HG02678 (cell line): Measurements from ENCODE around the gene DLGAP1.
A peak's percentile ranks its signal among the peaks of the same experiment; 100 is the strongest.
"Not testable (repeated sequence)": the region's sequence is repeated elsewhere in the genome, so short reads cannot be mapped to it uniquely, and the experiment has no call there.

Experiments used
- ATAC-seq: cut with Tn5 transposase; IDR thresholded peaks from one replicate; pipeline ENCODE4 v1.9.1; 2021; ENCODE audit warnings: mild to moderate bottlenecking, moderate library complexity; ENCODE audit not compliant: unreplicated experiment

The DLGAP1 gene

DNA sequence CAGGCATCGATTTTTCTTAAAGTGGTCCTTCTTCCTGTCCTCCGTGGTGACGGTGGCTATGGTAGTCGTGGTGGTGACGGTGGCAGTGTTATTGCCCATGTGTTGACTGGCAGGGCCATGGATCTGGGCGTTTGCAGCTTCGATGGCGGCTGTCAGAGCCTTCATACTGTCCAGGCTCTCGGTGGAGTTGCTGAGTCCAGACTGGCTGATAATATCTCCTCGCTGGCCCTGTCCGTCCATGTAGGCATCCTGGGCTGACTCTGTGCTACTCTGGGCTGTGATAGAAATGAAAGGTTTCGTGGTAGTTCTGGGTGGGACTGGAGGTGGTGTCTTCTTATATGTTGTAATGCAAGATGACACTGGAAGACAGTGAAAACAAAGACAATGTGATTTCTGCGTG lies 873.2 kb downstream of the DLGAP1 start:
- ATAC-seq, result no peak

DNA sequence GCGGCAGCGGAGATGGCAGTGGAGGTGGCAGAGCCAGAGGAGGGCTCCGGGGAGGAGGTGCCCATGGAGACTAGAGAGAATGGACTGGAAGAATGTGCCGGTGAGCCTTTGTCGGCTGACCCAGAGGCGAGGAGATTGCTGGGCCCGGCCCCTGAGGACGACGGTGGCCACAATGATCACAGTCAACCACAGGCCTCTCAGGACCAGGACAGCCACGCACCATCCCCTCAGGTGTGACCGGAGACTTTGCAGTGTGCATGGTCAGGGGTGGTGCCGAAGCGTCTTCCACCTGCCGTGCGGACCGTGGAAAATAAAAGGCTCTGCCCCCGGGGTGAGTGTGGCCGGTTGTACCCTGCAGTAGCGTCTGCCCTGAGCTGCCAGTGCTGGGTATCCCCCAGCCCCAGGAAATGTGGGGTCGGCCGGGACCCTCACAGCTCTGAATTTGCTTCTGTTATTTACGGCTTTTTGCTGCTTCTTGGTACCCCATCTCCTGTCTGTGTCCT lies 874.5 kb downstream of the DLGAP1 start:
- not testable (repeated sequence) for ATAC-seq

DNA sequence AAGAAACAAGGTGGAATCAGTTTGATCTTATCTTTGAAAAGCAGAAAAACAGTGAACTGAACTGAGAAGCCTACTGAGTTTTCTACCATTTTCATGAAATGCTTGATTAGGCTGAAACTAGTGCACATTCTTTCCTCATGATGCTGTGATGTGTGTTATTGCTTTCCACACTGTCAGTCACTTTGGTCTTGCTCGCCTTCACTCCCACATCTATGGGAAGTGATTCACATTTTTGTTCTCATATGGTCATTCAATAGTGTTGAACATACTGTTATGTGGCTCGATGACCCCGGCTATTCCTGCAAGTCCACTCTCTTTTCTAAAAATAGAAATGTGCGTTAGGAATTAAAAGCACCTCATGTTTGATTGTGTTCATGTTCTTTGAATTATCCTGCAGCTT lies 875.4 kb downstream of the DLGAP1 start:
- no peak for ATAC-seq

DNA sequence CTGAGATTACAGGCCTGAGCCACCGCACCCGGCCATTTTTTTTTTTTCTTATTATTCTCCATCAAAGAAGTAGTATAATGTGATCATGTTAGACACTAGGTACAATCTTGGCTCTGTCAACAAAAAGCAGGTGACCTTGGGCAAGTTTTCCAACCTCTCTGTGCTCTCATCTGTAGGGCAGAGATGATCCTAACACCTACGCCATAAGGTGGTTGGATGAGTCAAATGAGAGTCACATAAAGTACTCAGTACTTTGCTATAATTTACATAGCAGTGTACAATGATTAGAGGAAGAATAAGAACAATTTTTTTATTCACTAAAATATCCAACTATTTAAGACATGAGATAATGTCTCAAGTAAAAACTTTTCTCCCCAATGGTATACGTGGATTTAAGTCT lies 876.5 kb downstream of the DLGAP1 start:
- no peak for ATAC-seq

DNA sequence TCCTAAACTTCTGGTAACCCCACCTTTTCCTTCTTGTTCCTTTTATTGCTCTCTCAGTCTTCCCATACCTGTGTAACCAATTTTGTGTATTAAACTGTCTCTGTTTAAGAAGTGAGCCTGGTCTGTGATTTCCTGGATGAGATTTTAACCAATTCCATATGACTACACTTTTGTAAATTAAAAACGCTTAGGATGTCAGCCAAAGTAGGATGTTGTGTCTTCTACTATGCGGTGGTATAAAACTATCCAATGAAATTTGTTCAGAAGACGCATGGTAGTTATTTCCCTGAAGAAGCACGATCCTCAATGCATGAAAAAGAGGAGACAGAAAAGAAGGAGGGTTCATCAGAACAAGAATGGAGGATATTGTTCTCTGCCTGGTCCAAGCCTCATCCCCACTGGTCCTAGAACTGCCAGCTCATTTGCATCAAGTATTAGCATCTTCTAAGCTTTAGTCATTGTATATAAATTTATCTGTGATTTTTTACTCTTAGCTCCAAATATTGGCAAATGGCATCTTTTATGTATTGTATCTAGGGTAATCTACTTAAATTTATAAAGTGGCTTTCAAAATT lies 877.7 kb downstream of the DLGAP1 start:
- ATAC-seq, result no peak

DNA sequence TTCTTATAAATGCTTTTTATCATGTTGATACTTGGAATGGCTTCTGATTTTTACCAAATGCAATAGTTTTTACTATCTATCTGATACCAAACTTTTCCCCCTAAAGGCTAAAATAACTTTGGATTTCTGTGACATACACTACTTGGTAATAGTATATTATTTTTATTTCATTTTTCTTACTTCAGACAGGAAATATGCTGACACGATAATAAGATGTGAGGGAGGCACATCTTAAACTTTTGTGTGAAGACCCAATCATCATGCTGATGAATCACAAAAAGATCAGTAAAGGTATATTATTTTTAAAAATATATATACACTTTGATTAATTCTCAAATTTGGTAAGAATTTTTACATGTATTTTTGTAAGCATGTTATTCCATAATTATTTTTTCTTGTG lies 882.3 kb downstream of the DLGAP1 start:
- no peak for ATAC-seq

DNA sequence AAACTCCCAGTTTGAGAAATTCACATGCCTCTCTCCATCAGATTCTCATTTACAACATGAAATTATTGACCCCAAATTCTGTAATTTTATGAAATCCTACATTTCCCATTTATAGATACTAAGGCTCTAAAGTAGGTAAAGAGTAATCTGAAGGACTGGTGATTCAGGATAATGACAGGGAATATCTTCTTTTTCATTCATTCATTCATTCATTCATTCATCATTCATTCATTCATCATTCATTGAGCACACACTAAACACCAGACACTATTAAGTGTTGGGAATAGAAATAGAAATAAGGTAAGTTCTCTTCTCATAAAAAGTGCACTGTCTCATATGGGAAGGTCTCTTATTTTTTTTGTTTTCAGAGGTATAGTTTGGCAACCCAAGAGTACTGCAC lies 888.3 kb downstream of the DLGAP1 start:
- no peak for ATAC-seq

DNA sequence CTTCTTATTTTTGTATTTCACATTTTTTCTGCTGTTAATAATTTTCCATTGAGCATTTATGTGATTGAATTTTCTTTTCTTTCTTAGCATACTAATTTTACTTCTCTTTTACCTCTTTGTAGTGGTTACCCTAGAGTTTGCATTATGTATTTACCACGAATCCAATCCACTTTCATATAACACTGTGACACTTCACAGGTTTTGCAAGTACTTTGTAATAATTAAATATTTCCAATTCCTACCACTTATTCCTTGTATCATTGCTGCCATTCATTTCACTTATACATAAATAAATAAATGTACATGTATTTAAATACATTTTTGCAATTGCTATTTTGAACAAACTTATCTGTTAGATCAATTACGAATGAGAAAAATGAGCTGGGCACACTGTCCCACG lies 894.4 kb downstream of the DLGAP1 start:
- ATAC-seq, result no peak

DNA sequence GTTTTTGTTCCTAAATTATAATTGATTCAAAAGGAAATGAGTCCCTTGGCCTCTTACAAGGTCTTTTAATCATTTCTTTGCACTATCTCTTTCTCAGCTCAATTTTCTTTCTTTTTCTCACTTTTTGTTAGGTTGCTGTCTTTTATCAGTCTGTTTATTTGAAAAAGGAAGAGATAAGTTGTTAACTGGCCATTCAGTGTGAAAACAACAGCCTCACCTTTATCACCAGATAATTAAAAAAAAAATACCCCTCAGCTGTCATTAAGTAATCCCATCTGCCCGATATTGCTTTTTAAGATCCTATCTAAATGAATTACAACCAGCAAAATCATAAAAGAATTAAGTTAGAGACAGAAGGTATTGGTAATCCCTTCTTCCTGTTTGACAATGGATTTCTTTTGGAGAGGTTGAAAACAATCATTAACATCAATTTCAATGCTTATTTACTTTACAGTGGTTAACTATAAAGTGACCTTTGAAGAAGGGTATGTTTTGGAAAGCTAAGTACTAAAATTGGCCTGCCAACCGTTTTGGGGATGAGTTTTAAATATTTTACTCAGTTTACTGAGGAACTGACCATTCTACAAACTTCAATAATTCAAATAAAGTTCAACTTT lies 900.2 kb downstream of the DLGAP1 start:
- no peak for ATAC-seq

DNA sequence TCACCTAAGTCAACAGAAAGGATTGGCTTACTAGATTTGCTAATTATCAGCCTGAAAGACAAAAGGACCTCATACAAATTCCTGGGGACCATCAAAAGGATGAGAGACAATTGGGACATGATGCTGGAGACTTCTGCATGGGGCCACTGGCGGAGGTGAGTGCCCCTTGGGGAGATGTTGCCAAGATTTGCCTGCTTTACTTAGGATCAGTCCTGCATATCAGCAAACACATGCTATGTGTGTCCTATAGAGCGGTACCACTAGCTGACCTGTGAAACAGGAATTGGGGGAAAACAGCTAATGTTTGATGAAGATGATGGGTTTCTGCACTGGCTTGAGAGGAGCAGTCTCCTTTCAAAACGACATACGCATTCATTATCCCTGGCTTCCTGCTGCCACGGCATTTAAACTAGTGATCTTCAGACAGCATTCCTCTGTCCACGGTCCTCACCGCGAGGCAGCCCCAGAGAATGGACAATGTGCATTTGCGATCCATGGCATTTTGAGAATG lies 901.0 kb downstream of the DLGAP1 start:
- no peak for ATAC-seq

DNA sequence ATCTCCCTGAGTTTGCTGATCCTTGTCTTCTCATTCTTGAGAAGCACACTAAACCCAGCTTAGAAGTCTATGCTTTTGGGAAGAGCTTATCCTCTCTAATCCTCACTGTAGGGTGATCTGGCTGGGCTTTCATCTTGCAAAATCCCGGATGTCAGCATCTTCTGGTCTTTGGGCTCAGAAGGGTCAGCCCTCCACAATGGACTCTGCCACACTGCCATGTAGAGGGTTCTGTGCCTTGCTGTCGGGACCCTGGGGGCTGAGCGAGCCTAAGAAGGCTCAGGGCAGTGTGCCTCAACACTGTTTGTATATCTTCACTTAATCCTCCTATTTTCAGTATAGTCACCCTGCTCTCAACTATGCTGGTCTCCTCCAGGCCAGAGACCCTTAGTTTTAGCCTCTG lies 902.8 kb downstream of the DLGAP1 start:
- ATAC-seq, result no peak

DNA sequence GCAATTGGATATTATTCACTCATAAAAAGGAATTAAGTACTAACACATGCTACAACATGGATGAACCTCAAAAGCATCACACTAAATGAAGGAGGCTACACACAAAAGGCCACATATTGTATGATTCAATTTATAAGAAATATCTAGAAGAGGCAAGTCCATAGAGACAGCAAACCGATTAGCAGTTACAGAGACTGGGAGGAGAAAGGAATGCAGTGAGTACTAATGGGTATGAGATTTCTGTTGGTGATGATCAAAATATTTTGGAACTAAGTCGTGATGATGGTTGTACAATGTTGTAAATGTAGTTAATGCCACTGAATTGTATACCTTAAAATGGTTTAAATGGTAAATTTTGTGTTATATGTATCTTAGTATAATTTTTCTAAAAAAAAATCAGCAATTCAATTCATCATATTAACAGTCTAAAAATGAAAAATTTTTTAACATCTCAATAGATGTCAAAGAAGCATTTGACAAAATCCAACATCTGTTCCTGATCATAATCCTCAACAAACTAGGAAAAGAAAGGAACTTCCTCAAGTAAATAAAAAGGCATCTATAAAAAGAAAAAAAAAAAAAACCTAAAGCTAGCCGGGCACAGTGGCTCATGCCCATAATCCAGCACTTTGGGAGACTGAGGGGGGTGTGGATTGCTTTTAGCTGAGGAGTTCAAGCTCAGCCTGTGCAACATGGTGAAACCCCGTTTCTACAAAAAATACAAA lies 907.1 kb downstream of the DLGAP1 start:
- no peak for ATAC-seq

DNA sequence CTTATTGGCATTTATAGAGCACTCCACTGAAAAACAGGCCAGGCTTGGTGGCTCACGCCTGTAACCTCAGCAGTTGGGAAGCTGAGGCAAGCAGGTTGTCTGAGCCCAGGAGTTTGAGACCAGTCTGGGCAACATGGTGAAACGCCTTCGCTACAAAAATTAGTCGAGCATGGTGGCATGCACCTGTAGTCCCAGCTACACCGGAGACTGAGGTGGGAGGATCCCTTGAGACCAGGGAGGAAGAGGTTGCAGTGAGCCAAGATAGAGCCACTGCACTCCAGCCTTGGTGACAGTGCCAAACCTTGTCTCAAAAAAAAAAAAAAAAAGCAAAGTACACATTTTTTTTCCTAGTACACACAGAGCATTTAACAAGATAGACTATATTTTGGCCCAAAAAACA lies 909.0 kb downstream of the DLGAP1 start:
- ATAC-seq, result no peak

DNA sequence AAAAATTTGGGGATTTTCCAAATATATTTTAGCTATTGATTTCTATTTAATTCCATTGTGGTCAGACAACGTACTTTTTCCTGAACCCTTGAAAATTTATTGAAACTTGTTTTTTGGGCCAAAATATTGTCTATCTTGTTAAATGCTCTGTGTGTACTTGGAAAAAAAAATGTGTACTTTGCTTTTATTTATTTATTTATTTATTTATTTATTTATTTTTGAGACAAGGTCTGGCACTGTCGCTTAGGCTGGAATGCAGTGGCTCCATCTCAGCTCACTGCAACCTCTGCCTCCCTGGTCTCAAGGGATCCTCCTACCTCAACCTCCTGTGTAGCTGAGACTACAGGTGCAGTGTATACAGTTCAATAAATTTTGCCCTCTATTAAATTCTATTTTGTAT lies 910.6 kb downstream of the DLGAP1 start:
- no peak for ATAC-seq

DNA sequence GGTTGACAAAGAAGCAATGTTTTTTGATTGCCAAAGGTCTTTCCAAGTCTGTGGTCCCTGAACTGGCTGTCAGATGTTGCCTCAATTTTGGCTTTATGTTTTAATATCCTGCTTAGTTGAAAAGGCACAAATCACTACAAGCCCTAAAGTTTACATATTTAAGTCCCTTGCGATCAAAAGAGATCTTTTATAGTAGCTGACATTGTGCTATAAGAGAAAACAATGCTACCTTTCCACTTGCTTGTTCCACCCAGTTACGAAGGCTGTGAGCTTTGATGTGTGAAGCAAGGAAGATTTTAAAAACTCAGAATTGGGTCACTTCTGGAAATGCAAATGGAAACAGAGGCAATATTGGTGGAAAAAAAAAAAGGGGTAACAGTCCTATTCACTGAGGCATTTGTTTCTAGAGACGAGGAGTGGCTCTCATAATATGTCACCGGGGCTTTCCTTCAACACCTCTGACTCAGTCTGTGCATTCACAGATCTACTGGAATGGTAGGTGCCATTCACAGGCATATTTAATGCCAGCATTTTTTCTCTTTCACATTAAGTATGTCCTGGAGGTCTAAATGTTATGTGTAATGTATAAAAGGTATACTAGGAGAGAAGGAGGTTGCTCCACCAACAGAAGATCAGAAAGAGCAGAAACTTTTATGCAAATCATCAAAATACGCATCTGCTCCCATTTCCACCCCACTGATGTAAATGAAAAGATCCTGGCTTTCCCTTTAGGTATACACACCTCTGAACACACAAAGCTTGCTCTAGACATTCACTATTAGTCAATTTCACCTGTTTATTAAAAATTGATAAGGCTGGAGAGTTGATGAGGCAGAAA lies 913.3 kb downstream of the DLGAP1 start:
- peak; percentile 90 for ATAC-seq

DNA sequence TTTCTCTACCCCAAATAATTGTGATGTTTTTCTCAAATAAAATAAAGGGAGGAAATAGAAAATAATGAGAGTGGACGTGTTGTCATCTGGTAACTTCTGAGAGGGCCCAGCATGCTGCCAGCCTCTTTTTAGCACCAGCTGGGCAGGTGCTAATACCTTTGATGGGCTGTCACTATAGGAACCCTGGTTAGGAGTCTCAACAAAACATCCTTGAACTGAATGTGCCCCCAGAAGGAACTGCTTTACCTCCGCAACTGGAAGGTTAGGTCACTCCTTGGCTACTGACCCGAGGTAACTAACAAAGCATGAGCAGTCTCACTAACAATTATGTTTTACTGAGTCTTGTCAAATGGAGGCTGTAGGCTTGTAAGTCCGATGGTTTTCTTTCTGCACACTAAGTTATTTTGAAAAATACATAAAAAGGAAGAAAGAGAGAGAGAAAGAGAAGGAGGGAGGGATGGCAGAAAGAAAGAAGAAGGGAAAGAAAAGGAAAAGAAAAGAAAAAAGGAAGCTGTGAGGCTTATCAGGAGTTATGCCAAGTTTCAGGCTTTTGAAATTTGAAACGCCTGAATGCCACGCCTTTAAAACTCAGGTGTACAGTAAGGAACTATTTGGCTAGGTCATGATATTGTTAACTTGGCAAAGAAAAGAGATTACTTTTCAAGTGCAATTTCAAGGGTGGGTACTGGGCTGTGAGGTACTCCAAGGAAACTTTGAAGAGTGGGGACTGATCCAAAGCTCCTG lies 914.1 kb downstream of the DLGAP1 start:
- ATAC-seq, result no peak

DNA sequence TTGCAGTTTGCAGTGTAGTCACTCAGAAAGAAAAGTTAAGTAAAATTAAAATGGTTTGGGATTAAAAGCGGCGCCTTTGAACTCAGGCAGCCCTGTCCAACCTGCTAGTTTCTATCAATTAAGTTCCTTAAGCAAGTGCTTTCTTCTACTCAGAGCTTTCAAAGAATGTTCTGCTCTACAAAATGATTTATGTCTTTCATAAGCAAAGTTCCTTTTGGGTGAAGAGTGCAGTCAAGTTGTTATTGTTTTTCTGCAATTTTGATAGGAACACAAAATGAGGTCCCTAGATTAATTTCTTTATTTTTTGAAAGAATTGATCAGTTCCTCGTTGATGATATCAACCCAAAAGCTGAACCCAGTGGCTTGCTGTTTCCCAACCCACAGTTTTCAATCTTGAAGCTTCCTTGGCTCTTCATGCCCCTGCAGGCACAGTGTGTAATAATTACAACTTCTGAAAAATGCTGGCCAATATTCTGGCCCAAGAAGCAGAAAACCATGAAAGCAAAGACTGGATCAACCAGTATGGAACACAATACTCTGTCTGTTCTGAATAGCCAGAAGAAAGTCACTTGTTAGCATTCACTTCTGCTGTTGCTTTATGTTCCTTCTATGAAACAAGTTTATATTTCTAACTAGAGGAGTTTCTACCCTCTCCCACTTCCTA lies 916.0 kb downstream of the DLGAP1 start:
- ATAC-seq, result no peak

DNA sequence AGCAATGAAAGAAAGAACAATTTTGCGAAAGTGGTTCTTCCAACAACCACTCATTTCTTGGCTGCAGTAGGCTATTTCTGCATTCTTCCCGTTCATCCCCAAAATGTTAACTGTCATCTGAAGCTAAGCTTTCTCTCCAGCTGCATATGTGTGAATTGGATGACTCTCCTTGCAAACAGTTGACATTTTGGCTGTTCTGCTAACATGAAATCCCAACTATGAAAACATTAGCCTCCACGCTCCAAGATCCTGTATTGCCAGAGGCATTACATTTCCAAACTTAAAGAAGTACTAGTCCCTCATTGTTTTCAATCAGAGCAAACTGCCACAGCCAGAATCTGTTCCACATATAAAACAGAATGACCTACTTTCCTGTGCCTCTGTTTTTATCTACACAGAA lies 916.7 kb downstream of the DLGAP1 start:
- no peak for ATAC-seq

DNA sequence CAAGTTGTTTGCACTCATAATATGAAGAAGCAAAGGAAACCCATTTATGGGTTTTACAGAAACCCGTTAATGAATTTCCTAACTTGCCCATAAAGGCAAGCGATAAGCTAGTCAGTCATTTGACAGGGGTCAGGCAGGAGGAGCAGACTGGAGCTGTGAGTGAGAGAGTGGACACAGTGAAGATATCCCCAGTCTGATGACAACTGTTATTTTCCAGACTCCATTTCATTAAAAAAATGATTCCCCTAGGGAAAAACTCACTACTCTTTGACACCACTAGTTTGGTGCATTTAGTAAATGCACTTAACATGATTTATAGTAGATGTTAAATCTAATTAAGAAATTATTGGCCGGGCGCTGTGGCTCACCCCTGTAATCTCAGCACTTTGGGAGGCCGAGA lies 924.3 kb downstream of the DLGAP1 start:
- ATAC-seq, result no peak

DNA sequence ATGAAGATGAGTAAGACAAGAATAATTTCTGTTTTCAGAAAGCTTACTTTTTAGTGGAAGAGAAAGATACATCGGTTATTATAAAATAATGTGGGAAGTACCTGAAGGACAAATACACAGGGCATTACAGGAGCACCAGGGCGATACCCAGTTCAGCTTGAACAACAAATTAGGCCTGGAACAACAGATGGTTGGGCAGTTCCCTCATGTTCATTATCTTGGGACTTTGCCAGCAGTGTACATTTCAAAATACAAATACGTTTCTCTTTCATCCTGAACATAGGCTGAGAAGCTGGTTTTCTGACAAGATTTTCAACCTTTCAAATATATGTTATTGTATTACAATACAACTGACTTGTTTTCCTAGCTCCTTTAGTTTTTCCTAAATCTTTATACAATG lies 925.5 kb downstream of the DLGAP1 start:
- no peak for ATAC-seq
